Measurements from ENCODE around the gene PIN1. TPM values are rescaled to one million over a fixed set of nuclear protein-coding genes. Genes with fewer than 3 reads are reported as not detected.

The PIN1 gene
- total RNA-seq, 1 experiment from 2014 or later, result 61.4 TPM

DNA sequence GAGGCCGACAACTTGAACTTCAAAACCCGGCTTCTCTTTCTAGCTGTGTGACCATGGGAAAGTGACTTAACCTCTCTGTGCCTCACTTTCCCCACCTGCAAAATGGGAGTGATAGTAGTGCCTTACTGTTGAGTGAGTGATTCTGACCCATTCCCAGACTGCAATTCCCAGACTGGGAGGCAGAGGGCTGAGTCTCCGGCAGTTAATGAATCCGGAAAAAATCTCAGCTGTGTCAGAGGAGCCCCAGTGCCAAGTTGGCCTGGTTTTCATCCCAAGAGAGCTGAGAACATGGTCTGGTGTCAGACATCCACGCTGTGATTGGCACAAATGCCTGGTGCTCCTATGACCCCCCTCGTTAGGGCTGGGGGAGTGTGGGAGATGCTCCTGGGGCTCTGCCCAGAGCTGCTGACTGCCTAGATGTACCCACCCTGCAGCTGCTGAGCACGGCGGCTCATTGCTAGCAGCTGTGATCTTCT lies 50.0 kb downstream of the PIN1 start:
- ChIA-PET POLR2A (interaction anchor here (1.1 kb wide), 1 partner anchor 59 kb away, joined by 3 read pairs; no protein-coding TSS in a partner anchor), CTCF (interaction anchor here (0.5 to 1.8 kb wide), 4 partner anchors 27 to 559 kb away, joined by 3 to 7 read pairs (median 3); no protein-coding TSS in a partner anchor)
- intact Hi-C loops (cut with micrococcal nuclease), result no loop called here
- TF ChIP-seq, protein P1, sequence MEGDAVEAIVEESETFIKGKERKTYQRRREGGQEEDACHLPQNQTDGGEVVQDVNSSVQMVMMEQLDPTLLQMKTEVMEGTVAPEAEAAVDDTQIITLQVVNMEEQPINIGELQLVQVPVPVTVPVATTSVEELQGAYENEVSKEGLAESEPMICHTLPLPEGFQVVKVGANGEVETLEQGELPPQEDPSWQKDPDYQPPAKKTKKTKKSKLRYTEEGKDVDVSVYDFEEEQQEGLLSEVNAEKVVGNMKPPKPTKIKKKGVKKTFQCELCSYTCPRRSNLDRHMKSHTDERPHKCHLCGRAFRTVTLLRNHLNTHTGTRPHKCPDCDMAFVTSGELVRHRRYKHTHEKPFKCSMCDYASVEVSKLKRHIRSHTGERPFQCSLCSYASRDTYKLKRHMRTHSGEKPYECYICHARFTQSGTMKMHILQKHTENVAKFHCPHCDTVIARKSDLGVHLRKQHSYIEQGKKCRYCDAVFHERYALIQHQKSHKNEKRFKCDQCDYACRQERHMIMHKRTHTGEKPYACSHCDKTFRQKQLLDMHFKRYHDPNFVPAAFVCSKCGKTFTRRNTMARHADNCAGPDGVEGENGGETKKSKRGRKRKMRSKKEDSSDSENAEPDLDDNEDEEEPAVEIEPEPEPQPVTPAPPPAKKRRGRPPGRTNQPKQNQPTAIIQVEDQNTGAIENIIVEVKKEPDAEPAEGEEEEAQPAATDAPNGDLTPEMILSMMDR (IDR thresholded peaks at IDR 0.05; ENCODE audit: unreplicated experiment), result peak; percentile 7
- DNase-seq (ENCODE audit: unreplicated experiment), result peak; percentile 11
- H3K4me1 Mint-ChIP-seq (ENCODE audit: insufficient read depth, unreplicated experiment), result no peaks in the 10 kb centered on the region
- no TSS peak for BruUV-seq (replicated peaks)
- peaks cover 53% of the 10 kb centered on the region for H3K27me3 Mint-ChIP-seq (ENCODE audit: insufficient read depth, unreplicated experiment)
- H3K36me3 Mint-ChIP-seq (ENCODE audit: insufficient read depth, unreplicated experiment), result no peaks in the 10 kb centered on the region
- H3K27ac Mint-ChIP-seq (ENCODE audit: low read depth, unreplicated experiment), result no peak overlapping the region
- H3K9me3 Mint-ChIP-seq (ENCODE audit: unreplicated experiment), result no peaks in the 10 kb centered on the region
- no peak overlapping the region for H3K4me3 Mint-ChIP-seq (ENCODE audit: unreplicated experiment)

- H3K4me3 Mint-ChIP-seq (ENCODE audit: unreplicated experiment), result no peak overlapping the region
- no TSS peak for BruUV-seq (replicated peaks)
- no peaks in the 10 kb centered on the region for H3K9me3 Mint-ChIP-seq (ENCODE audit: unreplicated experiment)
- H3K27ac Mint-ChIP-seq (ENCODE audit: low read depth, unreplicated experiment), result no peak overlapping the region
- intact Hi-C loops (cut with micrococcal nuclease), result no loop called here
- no peak for DNase-seq (ENCODE audit: unreplicated experiment)
- no peaks in the 10 kb centered on the region for H3K36me3 Mint-ChIP-seq (ENCODE audit: insufficient read depth, unreplicated experiment)
- TF ChIP-seq, protein P1 (IDR thresholded peaks at IDR 0.05; ENCODE audit: unreplicated experiment), result no peak
- no peaks in the 10 kb centered on the region for H3K4me1 Mint-ChIP-seq (ENCODE audit: insufficient read depth, unreplicated experiment)
- H3K27me3 Mint-ChIP-seq (ENCODE audit: insufficient read depth, unreplicated experiment), result peaks cover 47% of the 10 kb centered on the region
- POLR2A ChIA-PET, result no interaction called here
- CTCF ChIA-PET, result interaction anchor here (0.6 kb wide), 1 partner anchor 38 kb away, joined by 3 read pairs; no protein-coding TSS in a partner anchor
Measured at GRCh38 chr19:9891609-9892373, 56.7 kb downstream of the PIN1 start.

Other genes starting within 250 kb of the PIN1 start
- gene ZNF561, start 214.1 kb upstream of the PIN1 start, total RNA-seq (2022), result 37.0 and 37.7 TPM in 2 replicates
- 56.4 and 56.5 TPM in 2 replicates for gene ZNF562, start 160.2 kb upstream of the PIN1 start, total RNA-seq (2022)
- 3.2 and 3.3 TPM in 2 replicates for gene ZNF846, start 66.6 kb upstream of the PIN1 start, total RNA-seq (2022)
- 27.4 and 30.8 TPM in 2 replicates for gene FBXL12, start 16.2 kb upstream of the PIN1 start, total RNA-seq (2022)
- 302 and 374 TPM in 2 replicates for gene UBL5, start 7.4 kb upstream of the PIN1 start, total RNA-seq (2022)
- not detected in 2 replicates for gene OLFM2, start 101.2 kb downstream of the PIN1 start, total RNA-seq (2022)
- 0.98 and 1.5 TPM in 2 replicates for gene COL5A3, start 175.2 kb downstream of the PIN1 start, total RNA-seq (2022)
- gene RDH8, start 178.2 kb downstream of the PIN1 start, total RNA-seq (2022), result not detected in 2 replicates

Measured in MCF 10A (cell line).